Measurements from ENCODE around the gene CD59.

CD59 gene

GRCh38 chr11:33668468-33668825 is 67.8 kb downstream of the CD59 start:
- Histone ChIP-seq H3K27ac (no peak overlapping the region), H3K36me3 (no peaks in the 10 kb centered on the region), H3K4me1 (ENCODE audit: control insufficient read depth in 1 of 2, insufficient read depth in 1 of 2, low read depth in 1 of 2, low read length in 1 of 2) (no peaks in the 10 kb centered on the region), H3K4me3 (ENCODE audit: low read depth in 1 of 2, low read length in 1 of 2) (no peak overlapping the region), H3K9me3 (no peaks in the 10 kb centered on the region), H3K27me3 (peaks cover 45% of the 10 kb centered on the region)
- no peak for TF ChIP-seq CTCF (IDR thresholded peaks at IDR 0.05)

DNA sequence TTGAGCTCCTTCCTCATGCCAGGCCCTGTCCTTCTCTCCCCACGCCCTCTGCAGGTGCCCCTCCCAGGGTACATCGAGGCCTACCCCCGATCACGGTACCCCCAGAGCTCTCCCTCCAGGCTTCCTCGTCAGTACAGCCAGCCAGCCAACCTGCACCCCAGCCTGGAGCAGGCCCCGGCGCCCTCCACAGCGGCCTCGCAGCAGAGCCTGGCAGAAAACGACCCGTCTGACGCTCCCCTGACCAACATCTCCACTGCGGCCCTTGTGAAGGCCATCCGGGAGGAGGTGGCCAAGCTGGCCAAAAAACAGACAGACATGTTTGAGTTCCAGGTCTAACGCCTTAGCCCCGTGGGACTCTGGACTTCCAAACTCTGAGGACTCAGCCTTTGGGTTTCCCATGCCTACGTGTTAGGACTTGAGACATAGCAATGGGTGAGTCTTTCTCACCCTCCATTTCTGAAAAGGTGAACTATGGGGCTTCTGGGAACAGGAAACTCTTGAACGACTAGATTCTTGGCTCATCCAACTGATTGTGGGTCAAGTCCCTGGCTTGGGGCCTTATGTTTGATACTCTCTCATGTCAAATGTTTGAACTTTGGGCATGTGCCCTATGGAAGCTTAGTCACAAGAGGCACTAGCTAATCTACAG is 68.3 kb downstream of the CD59 start:
- H3K36me3 ChIP-seq = no peaks in the 10 kb centered on the region
- no peak overlapping the region for H3K27ac ChIP-seq
- peaks cover 50% of the 10 kb centered on the region for H3K27me3 ChIP-seq
- no peak for TF ChIP-seq CTCF (IDR thresholded peaks at IDR 0.05)
- no peak overlapping the region for H3K4me3 ChIP-seq (ENCODE audit: low read depth in 1 of 2, low read length in 1 of 2)
- no peaks in the 10 kb centered on the region for H3K9me3 ChIP-seq
- H3K4me1 ChIP-seq (ENCODE audit: control insufficient read depth in 1 of 2, insufficient read depth in 1 of 2, low read depth in 1 of 2, low read length in 1 of 2) = no peaks in the 10 kb centered on the region

DNA sequence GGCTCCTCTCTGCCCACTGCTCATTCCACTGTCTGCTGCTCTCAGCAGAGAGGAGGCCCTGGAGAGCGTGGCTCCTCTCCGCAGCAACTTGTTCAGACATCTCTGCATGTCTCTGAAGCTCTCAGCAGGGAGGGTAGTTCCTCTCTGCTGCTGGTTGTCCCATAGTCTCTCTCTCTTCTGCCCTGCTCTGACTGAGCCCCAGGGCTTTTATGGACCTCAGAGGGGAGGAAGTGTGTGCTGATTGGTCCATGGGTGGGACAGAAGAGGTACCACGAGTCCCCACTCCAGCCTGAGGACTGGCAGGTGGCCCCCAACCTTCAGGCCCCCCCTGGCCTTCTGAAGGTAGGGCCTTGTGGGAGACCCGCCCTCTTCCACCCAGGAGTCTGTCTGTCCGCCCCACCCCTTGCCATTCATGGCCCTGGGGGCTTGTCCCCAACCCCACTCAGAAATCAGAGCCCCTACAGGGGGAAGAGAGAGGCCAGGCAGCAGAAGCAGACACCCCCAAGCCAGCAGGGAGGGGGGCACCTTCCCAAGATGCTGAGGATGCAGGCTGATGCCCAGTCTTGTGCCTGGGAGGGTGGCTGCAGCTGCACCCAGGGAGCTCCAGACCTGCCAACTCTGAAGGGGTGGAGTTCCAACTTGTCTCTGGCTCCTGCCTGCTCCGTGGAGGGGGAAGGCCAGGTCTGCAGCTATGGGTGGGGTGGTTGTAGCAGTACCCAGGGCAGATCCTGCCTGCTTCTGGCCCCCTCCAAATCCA is 70.7 kb downstream of the CD59 start:
- no peaks in the 10 kb centered on the region for H3K4me1 ChIP-seq (ENCODE audit: control insufficient read depth in 1 of 2, insufficient read depth in 1 of 2, low read depth in 1 of 2, low read length in 1 of 2)
- no peak overlapping the region for H3K27ac ChIP-seq
- TF ChIP-seq CTCF (IDR thresholded peaks at IDR 0.05) = no peak
- H3K36me3 ChIP-seq = no peaks in the 10 kb centered on the region
- H3K4me3 ChIP-seq (ENCODE audit: low read depth in 1 of 2, low read length in 1 of 2) = no peak overlapping the region
- H3K27me3 ChIP-seq = peaks cover 38% of the 10 kb centered on the region
- no peaks in the 10 kb centered on the region for H3K9me3 ChIP-seq

DNA sequence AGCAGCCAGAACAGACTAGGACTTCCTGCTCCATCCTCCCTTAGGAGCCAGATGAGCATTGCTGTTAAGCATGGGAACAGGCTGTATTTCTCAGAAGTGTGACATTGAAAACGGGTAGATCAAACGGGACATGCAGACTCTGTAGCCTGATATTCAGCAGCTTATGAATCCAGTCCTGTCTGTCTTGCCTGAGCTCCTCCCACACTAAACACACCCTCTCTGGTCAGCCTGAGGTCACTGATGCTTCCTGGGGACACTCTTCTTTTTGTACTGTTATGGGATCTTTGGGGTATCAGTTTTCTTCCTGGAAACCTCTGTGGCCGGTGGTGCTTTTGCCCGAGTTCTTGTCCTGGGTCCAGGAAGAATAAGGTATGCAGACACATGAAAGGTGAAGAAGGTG is 71.4 kb downstream of the CD59 start:
- TF ChIP-seq CTCF (IDR thresholded peaks at IDR 0.05) = no peak

GRCh38 chr11:33664166-33664565 is 72.1 kb downstream of the CD59 start:
- Histone ChIP-seq H3K9me3 (no peaks in the 10 kb centered on the region), H3K36me3 (no peaks in the 10 kb centered on the region)

More for the DNA sequence above, 71.4 kb downstream of the CD59 start:
- peaks cover 34% of the 10 kb centered on the region for H3K27me3 ChIP-seq
- no peaks in the 10 kb centered on the region for H3K9me3 ChIP-seq
- H3K36me3 ChIP-seq = no peaks in the 10 kb centered on the region
- no peak overlapping the region for H3K4me3 ChIP-seq (ENCODE audit: low read depth in 1 of 2, low read length in 1 of 2)
- H3K4me1 ChIP-seq (ENCODE audit: control insufficient read depth in 1 of 2, insufficient read depth in 1 of 2, low read depth in 1 of 2, low read length in 1 of 2) = no peaks in the 10 kb centered on the region
- H3K27ac ChIP-seq = no peak overlapping the region

More at GRCh38 chr11:33664166-33664565, 72.1 kb downstream of the CD59 start:
- TF ChIP-seq CTCF (IDR thresholded peaks at IDR 0.05) = no peak
- Histone ChIP-seq H3K27me3 (peaks cover 32% of the 10 kb centered on the region), H3K4me3 (ENCODE audit: low read depth in 1 of 2, low read length in 1 of 2) (no peak overlapping the region), H3K27ac (no peak overlapping the region), H3K4me1 (ENCODE audit: control insufficient read depth in 1 of 2, insufficient read depth in 1 of 2, low read depth in 1 of 2, low read length in 1 of 2) (no peaks in the 10 kb centered on the region)
